Left ventricle myocardium inferior (tissue), 1 donor: ENCODE measurements around the gene TBL1X. TPM values are rescaled to one million over a fixed set of nuclear protein-coding genes. Genes with fewer than 3 reads are reported as not detected.

ENCODE experiments used
- DNase-seq: peaks from one replicate; pipeline ENCODE4 v3.0.0-alpha.2; 2020
- H3K27ac ChIP-seq: fragments of 200-600 bp; replicated peaks from 2 replicates; pipeline ENCODE4 v1.8.0; 2021
- H3K27me3 ChIP-seq: fragments of 200-600 bp; 2 replicates; pipeline ENCODE4 v1.8.0; 2021; ENCODE audit warnings: low read depth
- H3K36me3 ChIP-seq: fragments of 200-600 bp; 2 replicates; pipeline ENCODE4 v1.8.0; 2021
- H3K4me1 ChIP-seq: fragments of 200-600 bp; 2 replicates; pipeline ENCODE4 v1.8.0; 2021
- H3K4me3 ChIP-seq: fragments of 200-600 bp; 2 replicates; pipeline ENCODE4 v1.8.0; 2021; ENCODE audit warnings: mild to moderate bottlenecking, moderate library complexity
- H3K9me3 ChIP-seq: fragments of 200-600 bp; replicated peaks from 2 replicates; pipeline ENCODE4 v1.8.0; 2021
- intact Hi-C: fragments of 100-400 bp; cut with micrococcal nuclease; formaldehyde crosslinking; loops from one replicate; pipeline ENCODE4 v1.11.0; 2022
- total RNA-seq: library from RNA; stranded (reverse); fragmentation: NEBNext Ultra II Directional; extraction: Animal tissue kit (Norgen Biotek cat#: 25700); gene quantifications from one replicate; pipeline ENCODE4 v1.2.1, GENCODE V29; 2021
- TF ChIP-seq, protein P1 (sequence below): fragments of 200-600 bp; IDR thresholded peaks from 2 replicates; pipeline ENCODE4 v1.8.0; 2021; ENCODE audit warnings: antibody characterized with exemption, mild to moderate bottlenecking, borderline replicate concordance
- donor health status: DM: no; HTN: yes; CAD: no; lungs with severe emphysema.

Gene TBL1X
- total RNA-seq, 1 donor from 2014 or later, result 9.4 TPM

DNA sequence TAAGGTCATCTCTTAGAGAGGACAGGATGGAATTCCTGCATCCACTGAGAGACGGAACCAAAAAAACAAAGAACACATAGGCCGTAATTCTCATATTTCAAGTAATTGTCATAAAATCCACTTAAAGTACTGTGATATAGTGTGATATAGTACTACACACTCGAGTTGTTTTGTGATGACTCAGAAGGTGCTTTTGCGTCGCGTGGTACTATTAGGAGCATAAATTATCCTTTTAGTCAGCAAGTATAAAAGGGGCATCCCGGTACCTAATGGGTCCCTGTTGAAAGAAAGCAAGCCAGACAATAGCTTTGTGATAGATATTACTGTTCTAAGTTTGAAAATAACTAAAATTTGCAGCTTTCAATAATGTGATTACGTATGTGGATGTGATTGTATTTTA is 245.5 kb downstream of the TBL1X start:
- TF ChIP-seq, protein P1, sequence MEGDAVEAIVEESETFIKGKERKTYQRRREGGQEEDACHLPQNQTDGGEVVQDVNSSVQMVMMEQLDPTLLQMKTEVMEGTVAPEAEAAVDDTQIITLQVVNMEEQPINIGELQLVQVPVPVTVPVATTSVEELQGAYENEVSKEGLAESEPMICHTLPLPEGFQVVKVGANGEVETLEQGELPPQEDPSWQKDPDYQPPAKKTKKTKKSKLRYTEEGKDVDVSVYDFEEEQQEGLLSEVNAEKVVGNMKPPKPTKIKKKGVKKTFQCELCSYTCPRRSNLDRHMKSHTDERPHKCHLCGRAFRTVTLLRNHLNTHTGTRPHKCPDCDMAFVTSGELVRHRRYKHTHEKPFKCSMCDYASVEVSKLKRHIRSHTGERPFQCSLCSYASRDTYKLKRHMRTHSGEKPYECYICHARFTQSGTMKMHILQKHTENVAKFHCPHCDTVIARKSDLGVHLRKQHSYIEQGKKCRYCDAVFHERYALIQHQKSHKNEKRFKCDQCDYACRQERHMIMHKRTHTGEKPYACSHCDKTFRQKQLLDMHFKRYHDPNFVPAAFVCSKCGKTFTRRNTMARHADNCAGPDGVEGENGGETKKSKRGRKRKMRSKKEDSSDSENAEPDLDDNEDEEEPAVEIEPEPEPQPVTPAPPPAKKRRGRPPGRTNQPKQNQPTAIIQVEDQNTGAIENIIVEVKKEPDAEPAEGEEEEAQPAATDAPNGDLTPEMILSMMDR, result no peak
- H3K36me3 ChIP-seq, result peaks cover 31% of the 10 kb centered on the region
- DNase-seq, result no peak
- no peaks in the 10 kb centered on the region for H3K4me1 ChIP-seq
- no peak overlapping the region for H3K4me3 ChIP-seq
- H3K27ac ChIP-seq, result no peak overlapping the region
- H3K9me3 ChIP-seq, result no peaks in the 10 kb centered on the region
- no peaks in the 10 kb centered on the region for H3K27me3 ChIP-seq
- intact Hi-C loops, result no loop called here

DNA sequence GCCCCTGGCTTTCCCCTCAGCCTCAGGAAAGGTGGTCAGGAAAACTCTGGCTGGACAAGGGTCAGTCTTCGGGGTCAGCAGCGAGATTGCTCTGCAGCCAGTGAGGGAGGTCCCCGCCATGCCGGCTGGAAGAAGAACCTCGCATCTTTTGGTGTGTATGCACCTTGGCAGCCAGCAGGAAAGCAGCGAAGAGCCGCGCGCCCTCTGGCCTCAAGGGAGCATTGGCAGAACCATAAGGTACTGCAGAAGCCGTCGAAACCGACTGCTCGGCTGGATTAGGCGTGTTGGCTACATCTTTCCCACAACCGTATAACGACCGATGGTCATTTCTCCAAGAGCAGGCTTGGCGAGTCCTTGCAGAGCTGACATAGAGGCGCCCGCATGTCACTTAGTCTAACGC is 252.5 kb downstream of the TBL1X start:
- Histone ChIP-seq H3K36me3 (peaks cover 45% of the 10 kb centered on the region), H3K9me3 (peaks cover 1% of the 10 kb centered on the region), H3K4me3 (no peak overlapping the region), H3K27me3 (no peaks in the 10 kb centered on the region), H3K27ac (no peak overlapping the region), H3K4me1 (no peaks in the 10 kb centered on the region)
- TF ChIP-seq, protein P1, result no peak
- intact Hi-C loops, result no loop called here
- no peak for DNase-seq

DNA sequence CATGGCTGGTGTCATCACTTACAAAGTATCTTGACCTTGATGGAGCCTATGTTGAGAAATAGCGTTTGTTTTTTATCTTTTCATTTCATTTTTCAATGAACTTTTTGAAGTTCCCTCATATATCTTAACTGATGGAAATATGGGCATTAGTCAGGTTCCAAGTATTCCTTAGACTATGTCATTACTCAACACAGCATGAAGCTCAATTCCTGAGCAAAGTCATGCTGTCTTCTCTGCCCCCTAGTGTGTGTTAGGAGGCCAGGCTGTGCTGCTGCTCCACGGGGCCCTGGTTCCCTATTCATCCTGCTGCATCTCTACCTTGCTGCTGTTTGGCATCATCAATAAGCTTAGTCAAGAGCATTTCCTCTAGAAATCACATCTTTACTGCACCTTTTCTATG is 259.9 kb downstream of the TBL1X start:
- Histone ChIP-seq H3K4me1 (no peaks in the 10 kb centered on the region), H3K4me3 (no peak overlapping the region), H3K27ac (no peak overlapping the region), H3K27me3 (no peaks in the 10 kb centered on the region), H3K36me3 (peaks cover 3% of the 10 kb centered on the region), H3K9me3 (peaks cover 30% of the 10 kb centered on the region)
- TF ChIP-seq, protein P1, result no peak
- no peak for DNase-seq
- intact Hi-C loops, result no loop called here

DNA sequence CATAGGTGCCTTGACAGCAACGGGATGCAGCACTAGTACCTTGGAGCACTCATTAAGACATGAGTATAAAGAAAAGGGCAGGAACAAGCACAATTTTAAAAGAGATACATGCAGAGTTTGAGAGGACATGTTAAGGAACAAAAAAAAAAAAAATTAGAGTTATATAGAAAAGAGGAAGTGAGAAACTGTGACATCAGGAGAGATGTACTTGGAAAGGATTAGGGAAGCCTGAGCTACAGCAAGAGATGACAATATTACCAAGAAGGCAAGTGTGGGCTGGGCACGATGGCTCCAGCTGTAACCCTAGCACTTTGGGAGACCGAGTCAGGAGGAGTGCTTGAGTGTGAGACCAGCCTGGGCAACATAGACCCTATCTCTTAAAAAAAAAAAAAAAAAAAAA is 263.4 kb downstream of the TBL1X start:
- H3K36me3 ChIP-seq, result no peaks in the 10 kb centered on the region
- H3K27me3 ChIP-seq, result no peaks in the 10 kb centered on the region
- TF ChIP-seq, protein P1, result no peak
- intact Hi-C loops, result no loop called here
- H3K27ac ChIP-seq, result no peak overlapping the region
- H3K9me3 ChIP-seq, result peaks cover 20% of the 10 kb centered on the region
- no peak for DNase-seq
- H3K4me3 ChIP-seq, result no peak overlapping the region
- no peaks in the 10 kb centered on the region for H3K4me1 ChIP-seq

DNA sequence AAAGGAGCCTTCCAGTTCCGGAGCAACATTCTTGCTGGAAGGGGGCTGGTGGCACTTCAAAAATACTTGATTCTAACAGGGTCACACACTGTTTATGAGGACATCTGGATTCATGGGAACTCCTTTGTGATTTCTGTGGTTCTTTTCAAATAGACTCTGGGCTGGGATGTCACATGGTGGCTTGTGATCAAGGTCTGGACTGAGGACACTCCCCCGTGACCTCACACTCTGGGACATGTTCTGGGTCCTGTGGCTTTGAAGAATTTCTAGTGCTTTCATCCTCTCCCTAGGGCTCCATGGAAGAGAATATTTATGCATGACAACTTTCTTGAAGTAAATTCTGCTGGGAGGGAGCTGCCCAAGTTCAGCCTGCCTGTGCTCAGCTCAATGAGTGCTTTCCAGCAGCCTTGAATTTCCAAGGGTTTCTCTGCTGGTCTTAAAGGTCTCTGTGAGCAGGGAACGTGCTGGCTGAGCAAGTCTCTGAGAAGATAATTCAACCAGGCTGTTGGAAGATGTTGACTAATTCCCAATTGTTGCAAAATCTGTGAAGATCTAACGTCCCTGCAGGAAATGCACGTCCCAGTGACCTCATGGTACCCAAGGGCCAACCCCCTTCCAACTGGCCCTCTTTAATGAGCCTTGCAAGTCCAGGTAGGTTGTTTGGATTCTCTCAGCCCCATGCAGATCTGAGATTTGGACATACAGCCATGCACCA is 264.5 kb downstream of the TBL1X start:
- H3K27ac ChIP-seq, result no peak overlapping the region
- H3K36me3 ChIP-seq, result no peaks in the 10 kb centered on the region
- no peaks in the 10 kb centered on the region for H3K4me1 ChIP-seq
- H3K9me3 ChIP-seq, result peaks cover 17% of the 10 kb centered on the region
- TF ChIP-seq, protein P1, result no peak
- DNase-seq, result no peak
- H3K27me3 ChIP-seq, result no peaks in the 10 kb centered on the region
- intact Hi-C loops, result no loop called here
- no peak overlapping the region for H3K4me3 ChIP-seq
